ENCODE data around the gene SV2B. TPM values are rescaled to one million over a fixed set of nuclear protein-coding genes. Genes with fewer than 3 reads are reported as not detected.
A peak's percentile ranks its signal among the peaks of the same experiment; 100 is the strongest.
"Not testable (repeated sequence)": the region's sequence is repeated elsewhere in the genome, so short reads cannot be mapped to it uniquely, and the experiment has no call there.

Gene SV2B
- total RNA-seq, 2 experiments from 2014 or later, result not detected

DNA sequence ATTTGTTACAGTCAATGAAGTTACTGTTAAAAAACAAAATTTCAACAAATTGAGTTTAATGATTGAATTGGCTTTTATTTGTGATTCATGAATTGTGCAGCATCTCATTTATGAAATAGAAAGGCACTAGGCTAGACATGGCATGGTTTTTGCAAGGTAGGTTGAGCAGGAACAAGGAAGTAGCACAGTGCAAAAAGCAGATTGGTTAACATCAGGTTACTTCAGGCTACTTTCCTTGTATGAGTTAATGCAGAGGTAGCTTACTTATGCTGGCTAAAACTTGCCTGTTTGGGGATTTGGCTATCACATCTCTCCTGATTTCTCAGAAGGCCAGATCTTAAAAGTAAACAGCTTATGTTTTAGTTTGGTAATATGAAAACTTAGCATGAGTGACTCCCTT, 23.0 kb upstream of the SV2B start:
- no peak overlapping the region for H3K4me3 Mint-ChIP-seq
- Histone ChIP-seq H3K4me1 (ENCODE audit: insufficient read depth, low read length) (no peaks in the 10 kb centered on the region), H3K36me3 (ENCODE audit: insufficient read depth, low read length) (no peaks in the 10 kb centered on the region), H3K9me3 (ENCODE audit: control insufficient read depth in 1 of 2, insufficient read depth in 1 of 2, low read length in 2 of 2) (peaks cover 7 to 22% of the 10 kb centered on the region in 2 experiments), H3K4me3 (ENCODE audit: low read length) (no peak overlapping the region), H3K27ac (ENCODE audit: low read depth in 1 of 2, low read length in 2 of 2) (no peak overlapping the region), H3K27me3 (ENCODE audit: control insufficient read depth in 1 of 2, insufficient read depth in 2 of 2, low read length in 2 of 2) (no peaks in the 10 kb centered on the region)
- ChIA-PET POLR2A (no interaction called here), CTCF (no interaction called here)
- peaks cover 9% of the 10 kb centered on the region for H3K9me3 Mint-ChIP-seq
- no peak for DNase-seq
- H3K27ac Mint-ChIP-seq, result no peak overlapping the region
- H3K36me3 Mint-ChIP-seq (ENCODE audit: low read depth), result no peaks in the 10 kb centered on the region
- H3K27me3 Mint-ChIP-seq, result peaks cover 30% of the 10 kb centered on the region
- intact Hi-C loops (cut with DNase I, micrococcal nuclease), result no loop called here
- no peaks in the 10 kb centered on the region for H3K4me1 Mint-ChIP-seq (ENCODE audit: low read depth)
- TF ChIP-seq, protein P1, sequence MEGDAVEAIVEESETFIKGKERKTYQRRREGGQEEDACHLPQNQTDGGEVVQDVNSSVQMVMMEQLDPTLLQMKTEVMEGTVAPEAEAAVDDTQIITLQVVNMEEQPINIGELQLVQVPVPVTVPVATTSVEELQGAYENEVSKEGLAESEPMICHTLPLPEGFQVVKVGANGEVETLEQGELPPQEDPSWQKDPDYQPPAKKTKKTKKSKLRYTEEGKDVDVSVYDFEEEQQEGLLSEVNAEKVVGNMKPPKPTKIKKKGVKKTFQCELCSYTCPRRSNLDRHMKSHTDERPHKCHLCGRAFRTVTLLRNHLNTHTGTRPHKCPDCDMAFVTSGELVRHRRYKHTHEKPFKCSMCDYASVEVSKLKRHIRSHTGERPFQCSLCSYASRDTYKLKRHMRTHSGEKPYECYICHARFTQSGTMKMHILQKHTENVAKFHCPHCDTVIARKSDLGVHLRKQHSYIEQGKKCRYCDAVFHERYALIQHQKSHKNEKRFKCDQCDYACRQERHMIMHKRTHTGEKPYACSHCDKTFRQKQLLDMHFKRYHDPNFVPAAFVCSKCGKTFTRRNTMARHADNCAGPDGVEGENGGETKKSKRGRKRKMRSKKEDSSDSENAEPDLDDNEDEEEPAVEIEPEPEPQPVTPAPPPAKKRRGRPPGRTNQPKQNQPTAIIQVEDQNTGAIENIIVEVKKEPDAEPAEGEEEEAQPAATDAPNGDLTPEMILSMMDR (IDR thresholded peaks at IDR 0.05), result no peak
- ATAC-seq (ENCODE audit: poor library complexity), result no peak

DNA sequence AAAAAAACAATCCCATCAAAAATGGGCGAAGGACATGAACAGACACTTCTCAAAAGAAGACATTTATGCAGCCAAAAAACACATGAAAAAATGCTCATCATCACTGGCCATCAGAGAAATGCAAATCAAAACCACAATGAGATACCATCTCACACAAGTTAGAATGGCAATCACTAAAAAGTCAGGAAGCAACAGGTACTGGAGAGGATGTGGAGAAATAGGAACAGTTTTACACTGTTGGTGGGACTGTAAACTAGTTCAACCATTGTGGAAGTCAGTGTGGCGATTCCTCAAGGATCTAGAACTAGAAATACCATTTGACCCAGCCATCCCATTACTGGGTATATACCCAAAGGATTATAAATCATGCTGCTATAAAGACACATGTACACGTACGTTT, 6.2 kb upstream of the SV2B start:
- intact Hi-C loops (cut with DNase I, micrococcal nuclease); CTCF ChIA-PET; H3K4me3 ChIP-seq (ENCODE audit: low read length); H3K4me1 ChIP-seq (ENCODE audit: insufficient read depth, low read length); ATAC-seq (ENCODE audit: poor library complexity); H3K27ac Mint-ChIP-seq; H3K4me3 Mint-ChIP-seq; H3K9me3 Mint-ChIP-seq; H3K36me3 Mint-ChIP-seq (ENCODE audit: low read depth); H3K27ac ChIP-seq (ENCODE audit: low read depth in 1 of 2, low read length in 2 of 2); DNase-seq; H3K9me3 ChIP-seq (ENCODE audit: control insufficient read depth in 1 of 2, insufficient read depth in 1 of 2, low read length in 2 of 2); H3K36me3 ChIP-seq (ENCODE audit: insufficient read depth, low read length); H3K4me1 Mint-ChIP-seq (ENCODE audit: low read depth); POLR2A ChIA-PET: not testable (repeated sequence)
- peaks cover 70% of the 10 kb centered on the region for H3K27me3 Mint-ChIP-seq
- H3K27me3 ChIP-seq (ENCODE audit: control insufficient read depth in 1 of 2, insufficient read depth in 2 of 2, low read length in 2 of 2), result peaks cover 18 to 35% of the 10 kb centered on the region in 2 experiments

DNA sequence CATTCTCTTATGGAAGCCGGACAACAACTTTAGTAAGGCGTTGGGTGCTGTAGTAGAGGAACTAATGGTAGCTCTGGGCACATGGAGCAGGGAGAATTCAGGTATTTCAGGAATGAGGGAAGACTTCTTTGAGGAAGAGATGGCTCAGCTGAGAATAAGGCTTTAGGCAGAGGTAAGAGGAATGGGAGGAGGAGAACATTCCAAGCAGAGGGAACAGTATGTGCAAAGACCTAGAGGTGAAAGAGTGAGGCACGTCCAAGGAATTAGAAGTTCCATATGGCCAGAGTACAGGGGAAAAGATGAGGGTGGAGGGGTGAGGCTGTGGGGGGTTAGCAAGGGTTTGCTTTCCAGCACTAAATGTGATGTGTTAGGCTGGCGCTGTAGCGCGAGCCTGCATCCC, 1.6 kb upstream of the SV2B start:
- Mint-ChIP-seq H3K4me3 (peak overlapping the region; percentile 49), H3K27me3 (peaks cover 88% of the 10 kb centered on the region), H3K27ac (no peak overlapping the region), H3K4me1 (ENCODE audit: low read depth) (peaks cover 22% of the 10 kb centered on the region), H3K9me3 (no peaks in the 10 kb centered on the region), H3K36me3 (ENCODE audit: low read depth) (no peaks in the 10 kb centered on the region)
- no peaks in the 10 kb centered on the region for H3K9me3 ChIP-seq (ENCODE audit: control insufficient read depth in 1 of 2, insufficient read depth in 1 of 2, low read length in 2 of 2)
- intact Hi-C loops (cut with DNase I, micrococcal nuclease), result no loop called here
- DNase-seq, result no peak
- no peak for ATAC-seq (ENCODE audit: poor library complexity)
- peaks cover 48 to 65% of the 10 kb centered on the region in 2 experiments for H3K27me3 ChIP-seq (ENCODE audit: control insufficient read depth in 1 of 2, insufficient read depth in 2 of 2, low read length in 2 of 2)
- ChIA-PET CTCF (no interaction called here), POLR2A (no interaction called here)
- no peaks in the 10 kb centered on the region for H3K36me3 ChIP-seq (ENCODE audit: insufficient read depth, low read length)
- H3K4me1 ChIP-seq (ENCODE audit: insufficient read depth, low read length), result peaks cover 19% of the 10 kb centered on the region
- TF ChIP-seq, protein P1 (IDR thresholded peaks at IDR 0.05), result no peak
- no peak overlapping the region for H3K4me3 ChIP-seq (ENCODE audit: low read length)
- H3K27ac ChIP-seq (ENCODE audit: low read depth in 1 of 2, low read length in 2 of 2), result no peak overlapping the region

DNA sequence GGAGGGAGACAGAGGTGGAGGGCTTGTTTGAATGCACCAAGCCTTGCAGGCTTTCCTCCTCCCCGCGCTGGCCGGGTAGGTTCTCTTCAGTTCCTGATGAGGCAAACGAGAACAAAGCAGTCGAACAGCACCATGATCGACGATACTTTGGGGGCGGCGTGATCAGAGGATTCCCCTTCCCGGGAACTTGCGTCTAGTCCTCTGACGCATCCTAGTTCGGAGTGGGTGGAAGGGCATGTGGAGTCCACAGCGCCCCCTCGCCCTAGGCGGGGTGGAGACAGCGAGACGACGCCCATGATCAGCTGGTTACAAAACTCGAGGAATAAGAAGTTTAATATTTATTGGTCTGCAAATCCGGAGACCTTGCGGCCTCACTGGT, 452 bp upstream of the SV2B start:
- Mint-ChIP-seq H3K9me3 (no peaks in the 10 kb centered on the region), H3K27ac (no peak overlapping the region), H3K4me3 (peak overlapping the region; percentile 71), H3K36me3 (ENCODE audit: low read depth) (no peaks in the 10 kb centered on the region), H3K27me3 (peaks cover 93% of the 10 kb centered on the region), H3K4me1 (ENCODE audit: low read depth) (peaks cover 22% of the 10 kb centered on the region)
- intact Hi-C loops (cut with DNase I, micrococcal nuclease), result no loop called here
- Histone ChIP-seq H3K27ac (ENCODE audit: low read depth in 1 of 2, low read length in 2 of 2) (no peak overlapping the region), H3K4me1 (ENCODE audit: insufficient read depth, low read length) (peaks cover 19% of the 10 kb centered on the region), H3K27me3 (ENCODE audit: control insufficient read depth in 1 of 2, insufficient read depth in 2 of 2, low read length in 2 of 2) (peaks cover 57 to 65% of the 10 kb centered on the region in 2 experiments), H3K36me3 (ENCODE audit: insufficient read depth, low read length) (no peaks in the 10 kb centered on the region), H3K4me3 (ENCODE audit: low read length) (peak overlapping the region; percentile 43), H3K9me3 (ENCODE audit: control insufficient read depth in 1 of 2, insufficient read depth in 1 of 2, low read length in 2 of 2) (no peaks in the 10 kb centered on the region)
- ChIA-PET POLR2A (interaction anchor here (0.6 to 1.0 kb wide), 2 partner anchors 9 to 1360 kb away, joined by 3 to 4 read pairs; no protein-coding TSS in a partner anchor), CTCF (no interaction called here)
- ATAC-seq (ENCODE audit: poor library complexity) (no peak), DNase-seq (peak in 4 of 14 experiments; percentile 2 to 42 (median 18))
- TF ChIP-seq, protein P1 (IDR thresholded peaks at IDR 0.05), result no peak

Data from CD4-positive, alpha-beta T cell (primary cell).